ENCODE measurements around the gene SYCP1.
A peak's percentile ranks its signal among the peaks of the same experiment; 100 is the strongest.
"Not testable (repeated sequence)": the region's sequence is repeated elsewhere in the genome, so short reads cannot be mapped to it uniquely, and the experiment has no call there.

The SYCP1 gene

GRCh38 chr1:114979278-114979891 lies 124.7 kb downstream of the SYCP1 start:
- DNase-seq (ENCODE audit: low spot score) = peak; percentile 8

DNA sequence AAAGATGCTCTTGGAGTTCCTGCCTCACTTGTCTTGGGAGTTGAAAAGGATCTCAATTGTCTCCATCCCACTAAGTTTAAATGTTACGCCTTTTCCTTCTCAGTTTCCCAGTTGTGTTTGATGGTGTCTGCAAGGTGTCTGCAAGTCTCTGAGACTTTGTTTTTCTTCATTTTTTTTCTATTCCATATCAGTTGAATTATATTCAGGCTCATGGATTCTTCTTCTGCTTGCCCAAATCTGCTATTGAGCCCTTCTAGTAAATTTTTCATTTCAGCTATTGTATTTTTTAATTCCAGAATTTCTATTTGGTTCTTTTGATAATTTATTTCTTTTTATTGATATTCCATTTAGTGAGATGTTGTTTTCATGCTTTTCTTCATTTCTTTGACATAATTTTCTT lies 127.6 kb downstream of the SYCP1 start:
- no peak for DNase-seq (ENCODE audit: low spot score)

DNA sequence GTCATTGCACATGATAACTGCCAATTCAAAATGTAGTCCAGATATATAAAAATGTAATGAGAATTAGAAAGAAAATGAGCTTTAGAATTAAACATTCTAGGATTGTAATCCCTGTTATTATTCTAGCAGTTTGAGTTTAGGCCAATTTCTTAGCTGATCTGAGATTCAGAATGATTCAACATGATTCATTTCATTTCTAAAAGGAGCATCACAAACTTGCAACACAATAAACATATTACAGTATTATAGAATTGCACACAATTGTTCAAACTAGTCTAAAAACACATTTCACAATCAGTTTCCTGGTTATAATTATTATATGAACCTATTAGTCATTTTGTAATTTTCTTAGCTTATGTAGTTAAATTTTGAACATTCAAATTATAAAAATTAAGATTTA lies 131.6 kb downstream of the SYCP1 start:
- no peak for DNase-seq (ENCODE audit: low spot score)

- no peak for DNase-seq (ENCODE audit: low spot score)
Observed at GRCh38 chr1:114988095-114988494, 133.4 kb downstream of the SYCP1 start.

GRCh38 chr1:114997510-114998289 lies 143.0 kb downstream of the SYCP1 start:
- no peak for DNase-seq (ENCODE audit: low spot score)

GRCh38 chr1:115006191-115006590 lies 151.5 kb downstream of the SYCP1 start:
- DNase-seq (ENCODE audit: low spot score) = no peak

DNA sequence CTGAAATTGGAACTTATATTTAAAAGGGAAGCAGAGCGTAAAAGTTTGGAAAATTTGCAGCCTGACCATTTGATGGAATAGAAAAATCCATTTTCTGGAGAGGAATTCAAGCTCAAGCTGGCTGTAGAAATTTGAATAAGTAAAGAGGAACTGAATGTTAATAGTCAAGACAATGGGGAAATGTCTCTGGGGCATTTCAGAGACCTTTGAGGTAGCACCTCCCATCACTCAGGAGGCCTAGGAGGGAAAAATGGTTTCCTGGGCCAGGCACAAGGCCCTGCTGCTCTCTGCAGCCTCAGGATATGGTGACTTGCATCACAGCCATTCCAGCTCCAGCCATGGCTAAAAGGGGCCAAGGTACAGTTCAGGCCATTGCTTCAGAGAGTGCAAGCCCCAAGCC lies 157.3 kb downstream of the SYCP1 start:
- no peak for DNase-seq (ENCODE audit: low spot score)

DNA sequence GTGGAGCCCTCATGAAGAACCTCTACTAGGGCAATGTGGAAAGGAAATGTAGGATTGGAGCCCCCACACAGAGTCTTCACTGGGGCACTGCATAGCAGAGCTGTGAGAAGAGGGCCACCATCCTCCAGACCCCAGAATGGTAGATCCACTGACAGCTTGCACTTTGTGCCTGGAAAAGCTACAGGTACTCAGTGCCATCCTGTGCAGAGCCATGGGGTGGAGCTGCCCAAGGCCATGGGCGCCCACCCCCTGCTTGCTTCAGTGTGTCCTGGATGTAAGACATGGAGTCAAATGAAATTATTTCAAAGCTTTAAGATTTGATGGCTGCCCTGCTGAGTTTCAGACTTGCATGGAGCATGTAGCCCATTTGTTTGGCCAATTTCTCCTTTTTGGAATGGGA lies 157.8 kb downstream of the SYCP1 start:
- no peak for DNase-seq (ENCODE audit: low spot score)

GRCh38 chr1:115013792-115014191 lies 159.1 kb downstream of the SYCP1 start:
- no peak for DNase-seq (ENCODE audit: low spot score)

- DNase-seq (ENCODE audit: low spot score) = not testable (repeated sequence)
Observed at GRCh38 chr1:115019549-115019948, 164.9 kb downstream of the SYCP1 start.

DNA sequence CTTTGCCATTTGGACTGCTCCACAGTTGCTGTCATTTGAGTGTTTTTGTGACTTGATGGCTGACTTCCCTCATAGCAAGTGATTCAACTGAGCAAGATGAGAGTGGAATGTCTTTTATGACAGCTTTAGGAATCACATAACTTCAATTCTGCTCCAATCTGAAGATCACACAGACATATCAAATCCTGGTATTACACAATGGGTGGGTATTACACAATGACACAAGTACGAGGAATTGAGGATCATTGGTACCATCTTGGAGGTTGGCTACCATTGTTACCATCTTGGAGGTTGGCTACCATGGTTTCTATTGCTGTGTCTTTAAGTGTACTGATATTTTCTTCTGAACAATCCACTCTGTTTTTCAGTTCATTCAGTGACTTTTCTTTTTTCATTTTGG lies 166.5 kb downstream of the SYCP1 start:
- no peak for DNase-seq (ENCODE audit: low spot score)

GRCh38 chr1:115023593-115023992 lies 168.9 kb downstream of the SYCP1 start:
- no peak for DNase-seq (ENCODE audit: low spot score)

- DNase-seq (ENCODE audit: low spot score) = no peak
Observed at GRCh38 chr1:115029526-115029925, 174.9 kb downstream of the SYCP1 start, which contains the start of gene TSHB. Gene TSHB, plus strand, starts transcription at chr1:115029826. Its CDS starts 3,537 bp downstream, at chr1:115033363.

DNA sequence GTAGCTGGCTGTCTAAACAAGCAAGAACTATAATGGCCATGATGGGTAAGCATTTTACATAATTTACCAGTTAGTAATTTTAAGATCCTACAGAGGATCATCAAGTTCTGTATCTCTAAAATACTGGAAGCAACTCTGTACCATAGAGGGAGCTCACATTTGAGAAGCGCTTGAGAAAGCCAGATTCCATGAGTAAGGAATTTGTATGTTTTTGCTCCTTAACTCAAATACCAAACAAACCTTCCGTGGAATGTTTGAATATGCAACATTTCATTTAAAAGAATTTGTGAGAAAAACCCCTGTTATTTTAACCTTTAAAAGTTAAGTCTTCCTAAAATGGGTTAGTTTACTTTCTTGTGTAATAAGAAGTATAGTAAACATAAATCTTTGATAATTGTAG lies 176.9 kb downstream of the SYCP1 start:
- DNase-seq (ENCODE audit: low spot score) = no peak

GRCh38 chr1:115035652-115036051 lies 181.0 kb downstream of the SYCP1 start:
- no peak for DNase-seq (ENCODE audit: low spot score)

GRCh38 chr1:115036814-115037507 lies 182.3 kb downstream of the SYCP1 start:
- no peak for DNase-seq (ENCODE audit: low spot score)

- DNase-seq (ENCODE audit: low spot score) = no peak
Observed at GRCh38 chr1:115040501-115040900, 185.8 kb downstream of the SYCP1 start.

DNA sequence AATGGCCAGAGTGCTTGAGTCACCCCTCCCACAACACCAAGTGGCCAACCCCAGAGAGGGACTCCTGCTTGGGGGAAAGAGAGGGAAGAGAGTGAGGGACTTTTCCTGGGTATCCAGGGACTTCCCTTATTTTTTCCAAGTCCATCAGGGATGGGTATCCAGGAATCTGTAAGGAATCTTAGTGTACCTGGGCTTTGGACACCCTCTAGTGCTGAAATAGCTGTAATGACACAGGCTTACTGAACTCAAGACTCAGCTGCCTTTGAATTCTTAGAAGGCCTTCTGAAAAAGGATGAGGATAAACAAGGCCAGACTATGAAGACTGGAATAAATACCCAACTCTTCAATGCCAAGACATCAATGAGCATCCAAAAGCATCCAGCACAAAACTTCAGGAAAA lies 187.0 kb downstream of the SYCP1 start:
- DNase-seq (ENCODE audit: low spot score) = no peak

Data from AG08396 (cell line).